ENCODE measurements around the gene MAPK7. TPM values are rescaled to one million over a fixed set of nuclear protein-coding genes. Genes with fewer than 3 reads are reported as not detected.

The MAPK7 gene
- total and polyA plus RNA-seq, 2 donors (not counting 3 experiments of a cell fraction or from before 2014, with no cell fraction given), result 16.8 to 30.7 TPM

- FAIRE-seq (no peak), DNase-seq (ENCODE audit: low read depth, low spot score) (no peak)
- no peaks in the 10 kb centered on the region for H3K79me2 ChIP-seq (ENCODE audit: control insufficient read depth, insufficient read depth, low read length)
- H3K27me3 ChIP-seq (ENCODE audit: control insufficient read depth in 2 of 2, insufficient read depth in 2 of 2, low read length in 2 of 2), result no peaks in the 10 kb centered on the region
- intact Hi-C loops (cut with micrococcal nuclease), result no loop called here
- no peaks in the 10 kb centered on the region for H3K36me3 ChIP-seq (ENCODE audit: control insufficient read depth in 2 of 2, extremely low read depth in 1 of 2, insufficient read depth in 2 of 2, low read length in 2 of 2)
- H3K9me3 ChIP-seq (replicated peaks; ENCODE audit: control insufficient read depth, insufficient read depth, low read length), result no peaks in the 10 kb centered on the region
- no TSS peak for BruUV-seq (replicated peaks)
- dilution Hi-C loops (cut with MboI; ENCODE audit: extremely low pct_ligation_motif_present, low sequenced_read_pairs), result no loop called here
- no peaks in the 10 kb centered on the region for H3K9me1 ChIP-seq (replicated peaks; ENCODE audit: control insufficient read depth, extremely low read depth, insufficient read depth, low read length)
- H3K9ac ChIP-seq (replicated peaks; ENCODE audit: extremely low read depth, insufficient read depth, low read length), result no peak overlapping the region
- POLR2A ChIA-PET, result no interaction called here
- TF ChIP-seq JUN (IDR thresholded peaks at IDR 0.05; ENCODE audit: borderline replicate concordance, insufficient read depth, insufficient read length, low read depth) (no peak), MAX (IDR thresholded peaks at IDR 0.05; ENCODE audit: insufficient read depth, insufficient read length) (no peak), MYC (IDR thresholded peaks at IDR 0.05; ENCODE audit: low read depth, low read length) (no peak), FOS (IDR thresholded peaks at IDR 0.05; ENCODE audit: borderline replicate concordance, insufficient read depth, low read length) (no peak), EZH2 (IDR thresholded peaks at IDR 0.05; ENCODE audit: borderline replicate concordance, low read depth, low read length, severe bottlenecking) (no peak), GATA2 (IDR thresholded peaks at IDR 0.05; ENCODE audit: insufficient read depth, insufficient read length, low read depth, low read length) (no peak), POLR2AphosphoS5 (IDR thresholded peaks at IDR 0.05; ENCODE audit: insufficient read depth, low read depth, low read length) (no peak), POLR2A (IDR thresholded peaks at IDR 0.05; ENCODE audit: low read depth, low read length) (no peak)
- TF ChIP-seq, protein P1, sequence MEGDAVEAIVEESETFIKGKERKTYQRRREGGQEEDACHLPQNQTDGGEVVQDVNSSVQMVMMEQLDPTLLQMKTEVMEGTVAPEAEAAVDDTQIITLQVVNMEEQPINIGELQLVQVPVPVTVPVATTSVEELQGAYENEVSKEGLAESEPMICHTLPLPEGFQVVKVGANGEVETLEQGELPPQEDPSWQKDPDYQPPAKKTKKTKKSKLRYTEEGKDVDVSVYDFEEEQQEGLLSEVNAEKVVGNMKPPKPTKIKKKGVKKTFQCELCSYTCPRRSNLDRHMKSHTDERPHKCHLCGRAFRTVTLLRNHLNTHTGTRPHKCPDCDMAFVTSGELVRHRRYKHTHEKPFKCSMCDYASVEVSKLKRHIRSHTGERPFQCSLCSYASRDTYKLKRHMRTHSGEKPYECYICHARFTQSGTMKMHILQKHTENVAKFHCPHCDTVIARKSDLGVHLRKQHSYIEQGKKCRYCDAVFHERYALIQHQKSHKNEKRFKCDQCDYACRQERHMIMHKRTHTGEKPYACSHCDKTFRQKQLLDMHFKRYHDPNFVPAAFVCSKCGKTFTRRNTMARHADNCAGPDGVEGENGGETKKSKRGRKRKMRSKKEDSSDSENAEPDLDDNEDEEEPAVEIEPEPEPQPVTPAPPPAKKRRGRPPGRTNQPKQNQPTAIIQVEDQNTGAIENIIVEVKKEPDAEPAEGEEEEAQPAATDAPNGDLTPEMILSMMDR (IDR thresholded peaks at IDR 0.05; ENCODE audit: extremely low read depth in 1 of 2, insufficient read depth in 1 of 2, low read depth in 1 of 2, low read length in 2 of 2), result no peak
- H3K4me1 ChIP-seq (ENCODE audit: control insufficient read depth, extremely low read depth, insufficient read depth, low read length), result peaks cover 6% of the 10 kb centered on the region
- H3K4me2 ChIP-seq (ENCODE audit: insufficient read depth, low read length), result no peak overlapping the region
- H2AFZ ChIP-seq (ENCODE audit: low read depth, low read length), result no peak overlapping the region
- H3K4me3 ChIP-seq (replicated peaks in 1 of 3; ENCODE audit: insufficient read depth in 1 of 3, low read depth in 1 of 3, low read length in 3 of 3), result no peak overlapping the region
- CTCF ChIA-PET, result interaction anchor here (0.8 to 1.0 kb wide), 3 partner anchors 12 to 105 kb away, joined by 3 to 6 read pairs (median 4); partner anchors contain the start of gene B9D1
- H3K27ac ChIP-seq (ENCODE audit: insufficient read depth, low read depth, low read length), result no peak overlapping the region
- H4K20me1 ChIP-seq (replicated peaks; ENCODE audit: control insufficient read depth, extremely low read depth, insufficient read depth, low read length), result no peaks in the 10 kb centered on the region
Observed at GRCh38 chr17:19341641-19342610, 36.4 kb upstream of the MAPK7 start.

Measured in endothelial cell of umbilical vein (primary cell).